Activated CD4-positive, alpha-beta T cell treated with anti-CD3 and anti-CD28 coated beads for 4 hours (primary cell): Measurements from ENCODE around the gene MYB.
"Not testable (repeated sequence)": the region's sequence is repeated elsewhere in the genome, so short reads cannot be mapped to it uniquely, and the experiment has no call there.

Source experiments
- DNase-seq, 2 donors: peaks; one replicate each; pipeline ENCODE4 v3.0.0-alpha.2; 2020

Gene MYB

GRCh38 chr6:135224037-135224647 is 43.0 kb downstream of the MYB start:
- no peak for DNase-seq

GRCh38 chr6:135225911-135226310 is 44.8 kb downstream of the MYB start:
- no peak for DNase-seq

GRCh38 chr6:135226537-135226936 is 45.4 kb downstream of the MYB start:
- DNase-seq: no peak

GRCh38 chr6:135227349-135227748 is 46.2 kb downstream of the MYB start:
- DNase-seq: no peak

GRCh38 chr6:135227758-135228157 is 46.6 kb downstream of the MYB start:
- DNase-seq: no peak

GRCh38 chr6:135228486-135228885 is 47.4 kb downstream of the MYB start:
- no peak for DNase-seq

GRCh38 chr6:135229996-135230395 is 48.9 kb downstream of the MYB start:
- no peak for DNase-seq

GRCh38 chr6:135230711-135231468 is 49.8 kb downstream of the MYB start:
- no peak for DNase-seq

- DNase-seq: no peak
These were observed 50.3 kb downstream of the MYB start for GRCh38 chr6:135231469-135231844.

- DNase-seq: no peak
These were observed 52.8 kb downstream of the MYB start for GRCh38 chr6:135233686-135234491.

- no peak for DNase-seq
These were observed 53.3 kb downstream of the MYB start for GRCh38 chr6:135234492-135234780.

GRCh38 chr6:135235716-135236115 is 54.6 kb downstream of the MYB start:
- DNase-seq: no peak

GRCh38 chr6:135236319-135236718 is 55.2 kb downstream of the MYB start:
- no peak for DNase-seq

- DNase-seq: no peak
These were observed 55.6 kb downstream of the MYB start for GRCh38 chr6:135236732-135237131.

GRCh38 chr6:135240711-135241110 is 59.6 kb downstream of the MYB start:
- no peak for DNase-seq

GRCh38 chr6:135243871-135244796 is 63.0 kb downstream of the MYB start:
- no peak for DNase-seq

GRCh38 chr6:135244805-135245204 is 63.7 kb downstream of the MYB start:
- DNase-seq: no peak

- not testable (repeated sequence) for DNase-seq
These were observed 65.4 kb downstream of the MYB start for GRCh38 chr6:135246412-135247012.

GRCh38 chr6:135250234-135250633 is 69.1 kb downstream of the MYB start:
- DNase-seq: no peak

GRCh38 chr6:135250751-135251497 is 69.8 kb downstream of the MYB start:
- no peak for DNase-seq

- no peak for DNase-seq
These were observed 70.7 kb downstream of the MYB start for GRCh38 chr6:135251498-135252441.
